ENCODE data around the gene RAB3A.

Gene RAB3A

DNA sequence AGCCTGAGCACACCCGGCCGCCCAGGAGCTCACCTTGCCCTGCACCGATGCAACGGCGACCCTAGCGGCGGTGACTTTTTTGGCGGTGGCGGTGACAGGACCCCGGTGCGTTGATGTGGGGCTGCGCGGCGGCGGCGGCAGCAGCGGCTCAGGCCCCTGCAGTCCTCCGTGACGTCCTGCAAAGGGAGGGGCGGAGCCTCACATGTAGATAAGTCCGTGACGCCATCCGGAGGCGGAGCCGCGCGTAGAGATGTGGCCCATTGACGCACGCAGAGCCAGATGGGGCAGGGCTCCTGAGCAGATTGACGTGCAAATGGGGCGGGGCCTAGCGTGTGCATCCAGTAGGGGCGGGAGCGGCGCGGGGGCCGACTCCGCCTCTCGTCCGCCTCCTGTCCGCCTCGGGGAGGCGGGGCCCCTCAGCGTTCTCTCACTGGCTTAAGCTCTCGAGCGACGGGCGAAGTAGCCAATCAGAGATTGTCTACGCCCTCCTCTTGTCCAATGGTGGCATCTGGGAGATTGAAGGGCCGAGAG lies at the start of gene RAB3A:
Gene RAB3A (minus strand): TSS at position 180 of the 531 bp plus-strand sequence. CDS start 1,302 bp downstream, outside the sequence.
- peak; percentile 100 for DNase-seq

- no peak for DNase-seq
These were observed 49.3 kb upstream of the RAB3A start for GRCh38 chr19:18253130-18253529.

GRCh38 chr19:18252370-18252717 lies 48.5 kb upstream of the RAB3A start:
- DNase-seq = no peak

- DNase-seq = peak; percentile 29
These were observed 47.9 kb upstream of the RAB3A start for GRCh38 chr19:18251587-18252369.

GRCh38 chr19:18249834-18250233 lies 46.0 kb upstream of the RAB3A start:
- DNase-seq = no peak

DNA sequence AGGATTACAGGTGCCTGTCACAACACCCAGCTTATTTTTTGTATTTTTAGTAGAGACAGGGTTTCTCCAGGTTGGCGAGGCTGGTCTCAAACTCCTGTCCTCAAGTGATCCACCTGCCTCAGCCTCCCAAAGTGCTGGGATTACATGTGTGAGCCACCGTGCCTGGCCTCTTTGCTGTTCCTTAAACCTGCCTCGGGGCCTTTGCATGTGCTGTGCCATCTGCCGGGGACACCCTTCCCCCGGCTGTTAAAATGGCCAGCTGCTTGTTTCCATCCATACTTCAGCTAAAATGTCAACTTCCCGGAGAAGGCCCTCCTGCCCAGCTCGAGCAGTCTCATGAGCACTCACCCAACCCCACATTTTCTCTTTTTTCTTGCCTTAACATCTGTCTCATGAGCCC lies 41.5 kb upstream of the RAB3A start:
- DNase-seq = no peak

DNA sequence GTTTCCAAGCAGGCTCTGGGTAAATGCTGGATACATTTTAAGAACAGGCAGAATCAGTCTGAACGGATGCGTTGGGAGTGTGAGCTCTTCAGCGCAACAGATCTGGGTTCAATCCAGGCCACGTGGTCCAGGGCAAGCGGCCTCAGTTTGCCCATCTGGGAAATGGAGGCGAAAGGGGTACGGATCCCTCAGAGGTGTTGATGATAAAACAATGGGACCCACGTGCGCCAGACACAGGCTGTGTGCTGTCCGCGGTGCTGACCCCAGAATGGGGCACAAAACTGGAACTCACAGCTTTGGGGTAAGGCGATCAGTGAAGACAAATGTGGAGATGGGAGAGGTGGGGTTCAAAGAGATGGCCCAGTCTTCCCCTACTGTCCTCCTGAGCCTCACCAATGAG lies 35.5 kb upstream of the RAB3A start:
- DNase-seq = no peak

DNA sequence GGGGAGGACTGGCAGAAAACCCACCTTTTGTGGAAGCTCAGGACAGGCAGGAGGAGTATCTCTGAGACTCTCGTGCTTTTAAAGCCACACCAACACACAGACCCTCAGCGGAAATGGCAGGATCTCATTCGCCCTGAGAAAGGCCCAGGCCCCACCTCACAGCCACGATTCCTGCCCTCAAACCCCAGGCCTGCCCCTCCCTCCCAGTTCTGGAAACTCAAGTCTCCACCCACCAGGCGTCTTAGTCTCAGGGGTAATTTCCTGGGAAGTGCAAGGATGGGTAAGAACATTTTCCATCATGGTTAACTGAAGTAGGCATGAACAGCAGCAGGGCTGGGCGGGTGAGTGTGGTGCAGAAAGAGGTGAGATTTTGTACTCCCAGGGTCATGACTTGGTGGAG lies 30.4 kb upstream of the RAB3A start:
- DNase-seq = no peak

GRCh38 chr19:18233224-18233825 lies 29.5 kb upstream of the RAB3A start:
- peak; percentile 4 for DNase-seq

GRCh38 chr19:18232540-18233223 lies 28.8 kb upstream of the RAB3A start:
- DNase-seq = no peak

GRCh38 chr19:18231775-18232174 lies 27.9 kb upstream of the RAB3A start:
- no peak for DNase-seq

DNA sequence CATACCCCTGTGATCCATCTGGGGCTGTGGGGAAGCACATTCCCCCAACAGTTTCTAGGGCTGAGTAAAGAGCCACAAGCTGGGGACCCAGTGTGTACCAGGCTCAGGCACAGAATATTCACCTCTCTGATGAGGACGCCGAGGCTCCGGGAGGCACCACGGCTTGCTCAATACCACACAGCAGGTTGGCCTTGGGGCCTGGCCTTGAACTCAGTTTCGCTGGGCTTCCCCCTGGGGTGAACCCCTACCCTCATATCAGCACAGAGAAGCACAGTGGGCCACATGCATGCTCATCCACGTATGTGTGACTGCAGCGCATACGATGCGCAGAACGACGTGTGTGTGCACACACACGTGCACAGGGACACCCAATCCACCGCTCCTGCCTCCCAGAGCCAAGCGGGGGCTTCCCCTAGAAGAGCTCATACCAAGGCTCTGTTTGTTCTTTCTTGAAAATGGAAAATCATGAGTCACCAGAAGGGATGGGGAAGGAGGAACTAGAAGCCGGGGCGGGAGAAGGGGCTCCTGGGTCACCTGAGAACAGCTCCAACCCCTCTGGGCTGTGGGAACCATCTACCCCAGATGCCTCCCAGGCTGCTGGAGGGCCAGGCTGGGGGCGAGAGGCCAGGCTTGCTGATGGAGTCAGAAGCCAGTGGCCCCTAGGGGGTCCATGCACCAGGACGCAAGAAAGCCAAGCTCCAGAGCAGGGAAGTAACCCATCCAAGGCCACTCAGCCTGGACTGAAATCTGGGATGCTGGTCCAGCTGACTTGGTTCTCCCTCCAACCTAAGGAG lies 27.3 kb upstream of the RAB3A start:
- no peak for DNase-seq

GRCh38 chr19:18229915-18230314 lies 26.1 kb upstream of the RAB3A start:
- no peak for DNase-seq

DNA sequence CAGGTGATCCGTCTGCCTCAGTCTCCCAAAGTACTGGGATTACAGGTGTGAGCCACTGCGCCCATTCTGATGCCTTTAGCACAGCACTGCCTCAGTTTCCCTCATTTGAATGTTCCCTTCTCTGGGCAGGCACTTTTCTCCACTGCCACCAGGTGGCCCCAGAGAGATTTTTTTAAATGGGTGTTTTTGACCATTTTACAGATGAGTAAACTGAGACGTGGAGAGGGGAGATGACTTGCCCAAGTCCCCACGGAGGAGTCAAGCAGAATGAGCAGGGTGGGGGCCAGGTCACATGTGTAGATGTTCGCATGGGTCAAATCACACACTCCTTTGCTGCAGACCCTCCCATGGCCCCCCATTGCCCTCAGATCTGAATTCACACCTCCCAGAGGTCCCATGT lies 25.6 kb upstream of the RAB3A start:
- no peak for DNase-seq

GRCh38 chr19:18227781-18228271 lies 24.0 kb upstream of the RAB3A start:
- DNase-seq = no peak

- DNase-seq = no peak
These were observed 23.3 kb upstream of the RAB3A start for GRCh38 chr19:18226956-18227780.

DNA sequence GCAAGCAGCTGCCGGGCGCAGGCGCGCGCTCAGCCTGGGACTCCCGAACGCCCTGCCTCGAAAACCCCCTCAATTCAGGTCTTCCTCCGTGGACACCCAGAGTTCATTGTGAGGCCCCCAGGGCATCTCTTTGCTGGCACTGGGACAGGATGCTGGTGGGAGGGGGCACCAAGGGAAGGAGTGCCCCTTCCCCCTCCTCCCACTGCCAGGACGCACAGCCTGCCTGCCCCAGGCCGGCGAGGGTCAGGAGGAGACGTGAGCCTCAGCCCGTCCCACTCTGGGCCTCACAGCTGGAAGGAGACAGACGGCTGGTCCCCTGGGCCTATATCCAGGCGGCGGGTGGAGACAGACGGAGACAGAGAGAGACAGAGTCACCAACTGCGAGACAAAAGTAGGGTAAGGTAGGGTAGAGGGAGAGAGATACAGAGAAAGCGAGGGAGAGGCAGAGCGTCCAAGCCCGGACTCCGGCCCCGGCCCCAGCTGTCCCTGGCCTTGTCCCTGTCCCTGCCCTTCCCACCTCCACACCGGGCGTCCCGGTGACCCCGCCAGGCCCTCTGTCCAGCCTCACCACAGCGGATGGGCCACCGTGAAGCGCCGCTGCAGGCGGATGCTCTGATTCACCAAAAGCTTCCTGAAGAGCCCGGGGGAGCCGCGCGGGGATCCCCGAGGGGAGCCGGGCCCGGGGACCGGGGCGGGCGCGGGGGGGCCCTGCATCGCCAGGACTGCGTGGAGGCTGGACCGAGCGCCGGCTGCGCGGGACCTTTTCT lies 22.0 kb upstream of the RAB3A start, which contains the start of gene PDE4C:
Gene PDE4C (minus strand): TSS at position 737 of the 767 bp plus-strand sequence. CDS start 23 bp downstream, at position 714.
- DNase-seq = no peak

GRCh38 chr19:18225355-18225701 lies 21.5 kb upstream of the RAB3A start:
- no peak for DNase-seq

DNA sequence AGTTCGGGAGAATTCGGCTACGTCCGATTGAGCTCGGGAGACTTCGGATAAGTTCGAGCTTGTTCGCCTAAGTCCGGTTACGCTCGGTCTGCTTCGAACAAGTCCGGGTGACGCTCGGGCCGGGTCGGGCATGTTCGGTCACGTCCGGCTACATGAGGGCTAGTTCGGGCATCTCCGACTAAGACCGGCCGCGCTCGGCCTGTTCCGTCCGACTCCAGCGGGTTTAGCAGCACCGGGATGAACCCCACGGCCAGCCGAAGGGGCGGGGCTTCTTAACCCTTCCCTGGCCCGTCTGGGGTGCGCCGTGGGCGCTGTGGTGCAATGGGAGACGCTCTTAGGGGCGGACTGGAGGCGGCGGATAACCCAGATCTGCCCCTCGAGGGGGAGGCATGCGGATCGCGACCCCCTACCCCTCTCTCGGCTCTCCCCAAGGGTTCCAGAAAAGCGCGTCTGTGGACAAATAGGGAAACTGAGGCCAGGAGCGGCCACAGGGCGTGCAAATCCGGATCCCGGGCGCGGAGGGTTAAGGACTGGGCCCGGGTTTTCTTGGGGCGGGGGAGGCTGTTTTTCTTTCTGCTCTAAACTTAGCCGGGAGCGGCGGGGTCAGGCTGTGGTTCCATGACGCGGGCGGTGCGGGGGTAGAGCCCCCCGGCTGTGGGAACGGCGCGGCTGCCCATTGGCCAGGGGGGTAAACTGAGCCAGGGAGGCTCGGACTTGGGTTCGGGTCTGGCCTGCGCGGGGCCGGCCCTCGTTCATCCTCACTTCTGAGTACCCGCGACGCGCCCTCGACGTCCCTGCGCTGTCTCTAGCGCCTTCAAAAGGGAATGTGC lies 20.9 kb upstream of the RAB3A start:
- peak; percentile 86 for DNase-seq

GRCh38 chr19:18223860-18224524 lies 20.1 kb upstream of the RAB3A start:
- no peak for DNase-seq
